HG03159 (cell line): Measurements from ENCODE around the gene PNMA1.

Experiments used
- ATAC-seq: cut with Tn5 transposase; IDR thresholded peaks from one replicate; pipeline ENCODE4 v1.9.1; 2021; ENCODE audit warnings: mild to moderate bottlenecking, moderate library complexity; ENCODE audit not compliant: unreplicated experiment

PNMA1 gene

GRCh38 chr14:73751157-73751691, 37.0 kb upstream of the PNMA1 start:
- ATAC-seq, result no peak

- ATAC-seq, result no peak
Measured at GRCh38 chr14:73750531-73750901, 36.3 kb upstream of the PNMA1 start.

GRCh38 chr14:73749706-73750530, 35.7 kb upstream of the PNMA1 start:
- no peak for ATAC-seq

- no peak for ATAC-seq
Measured at GRCh38 chr14:73748858-73749357, 34.7 kb upstream of the PNMA1 start.

GRCh38 chr14:73747379-73748211, 33.4 kb upstream of the PNMA1 start:
- ATAC-seq, result no peak

- ATAC-seq, result no peak
Measured at GRCh38 chr14:73746520-73747378, 32.6 kb upstream of the PNMA1 start.

- no peak for ATAC-seq
Measured at GRCh38 chr14:73745571-73746519, 31.7 kb upstream of the PNMA1 start.

GRCh38 chr14:73744874-73745529, 30.8 kb upstream of the PNMA1 start:
- ATAC-seq, result no peak

GRCh38 chr14:73744175-73744867, 30.1 kb upstream of the PNMA1 start:
- no peak for ATAC-seq

GRCh38 chr14:73743431-73743931, 29.3 kb upstream of the PNMA1 start:
- ATAC-seq, result no peak

- ATAC-seq, result no peak
Measured at GRCh38 chr14:73742520-73743238, 28.5 kb upstream of the PNMA1 start.

GRCh38 chr14:73741876-73742519, 27.8 kb upstream of the PNMA1 start:
- no peak for ATAC-seq

- ATAC-seq, result no peak
Measured at GRCh38 chr14:73741386-73741875, 27.2 kb upstream of the PNMA1 start.

- no peak for ATAC-seq
Measured at GRCh38 chr14:73740618-73741326, 26.6 kb upstream of the PNMA1 start.

GRCh38 chr14:73739899-73740617, 25.9 kb upstream of the PNMA1 start:
- ATAC-seq, result no peak
